OCI-LY3 (cell line): Measurements from ENCODE around the gene HENMT1.
"Not testable (repeated sequence)": the region's sequence is repeated elsewhere in the genome, so short reads cannot be mapped to it uniquely, and the experiment has no call there.

Experiments used
- H2AFZ ChIP-seq: fragments of 200-600, 300-600 bp; shearing (Covaris generic); 2 replicates; pipeline ENCODE4 v1.6.0; 2014; ENCODE audit warnings: antibody characterized with exemption, low read depth, low read length
- H3K27ac ChIP-seq: fragments of 200-600, 300-600 bp; sonication (generic); 2 replicates; pipeline ENCODE4 v1.5.1; 2014; ENCODE audit warnings: mild to moderate bottlenecking, low read length, moderate library complexity, mixed read lengths
- H3K27me3 ChIP-seq: fragments of 200-600, 300-600 bp; sonication (generic); 2 replicates; pipeline ENCODE4 v1.6.1; 2014; ENCODE audit warnings: low read depth, low read length, mixed read lengths
- H3K36me3 ChIP-seq: fragments of 200-600, 300-600 bp; sonication (generic); replicated peaks from 2 replicates; pipeline ENCODE3; 2014; ENCODE audit warnings: low read depth, low read length, mixed read lengths
- H3K4me1 ChIP-seq: fragments of 300-600, 200-600 bp; sonication (generic); 2 replicates; pipeline ENCODE4 v1.6.1; 2014; ENCODE audit warnings: low read length, mixed read lengths
- H3K4me2 ChIP-seq: fragments of 200-600, 300-600 bp; sonication (generic); 2 replicates; pipeline ENCODE4 v1.6.1; 2014; ENCODE audit warnings: low read length, mixed read lengths
- H3K4me3 ChIP-seq: fragments of 300-600, 200-600 bp; sonication (generic); 2 replicates; pipeline ENCODE4 v1.5.1; 2014; ENCODE audit warnings: antibody characterized with exemption, mild to moderate bottlenecking, low read length, moderate library complexity
- H3K79me2 ChIP-seq: fragments of 300-600, 200-600 bp; shearing (Covaris generic); 2 replicates; pipeline ENCODE4 v1.6.1; 2014; ENCODE audit warnings: mild to moderate bottlenecking, low read length, mixed read lengths
- H3K9ac ChIP-seq: fragments of 300-600, 200-600 bp; shearing (Covaris generic); 2 replicates; pipeline ENCODE4 v1.6.0; 2014; ENCODE audit warnings: mild to moderate bottlenecking, low read length, moderate library complexity
- H3K9me3 ChIP-seq: fragments of 200-600, 300-600 bp; shearing (Covaris generic); 2 replicates; pipeline ENCODE4 v1.6.1; 2014; ENCODE audit warnings: low read length, mixed read lengths; ENCODE audit not compliant: insufficient read depth
- H4K20me1 ChIP-seq: fragments of 200-600, 300-600 bp; sonication (generic); 2 replicates; pipeline ENCODE4 v1.6.1; 2016; ENCODE audit warnings: low read length, mixed read lengths; ENCODE audit not compliant: insufficient read depth
- EZH2phosphoT487 ChIP-seq: fragments of 200-600 bp; shearing (Covaris generic); IDR thresholded peaks from 2 replicates; pipeline ENCODE4 v1.6.1; 2018; ENCODE audit warnings: antibody characterized with exemption, mixed run types, low read depth
- TF ChIP-seq, protein P1 (sequence below): fragments of 200-600, 300-600 bp; sonication (generic); IDR thresholded peaks from 2 replicates; pipeline ENCODE4 v1.5.1; 2014; ENCODE audit warnings: antibody characterized with exemption, low read length, low read depth

HENMT1 gene

DNA sequence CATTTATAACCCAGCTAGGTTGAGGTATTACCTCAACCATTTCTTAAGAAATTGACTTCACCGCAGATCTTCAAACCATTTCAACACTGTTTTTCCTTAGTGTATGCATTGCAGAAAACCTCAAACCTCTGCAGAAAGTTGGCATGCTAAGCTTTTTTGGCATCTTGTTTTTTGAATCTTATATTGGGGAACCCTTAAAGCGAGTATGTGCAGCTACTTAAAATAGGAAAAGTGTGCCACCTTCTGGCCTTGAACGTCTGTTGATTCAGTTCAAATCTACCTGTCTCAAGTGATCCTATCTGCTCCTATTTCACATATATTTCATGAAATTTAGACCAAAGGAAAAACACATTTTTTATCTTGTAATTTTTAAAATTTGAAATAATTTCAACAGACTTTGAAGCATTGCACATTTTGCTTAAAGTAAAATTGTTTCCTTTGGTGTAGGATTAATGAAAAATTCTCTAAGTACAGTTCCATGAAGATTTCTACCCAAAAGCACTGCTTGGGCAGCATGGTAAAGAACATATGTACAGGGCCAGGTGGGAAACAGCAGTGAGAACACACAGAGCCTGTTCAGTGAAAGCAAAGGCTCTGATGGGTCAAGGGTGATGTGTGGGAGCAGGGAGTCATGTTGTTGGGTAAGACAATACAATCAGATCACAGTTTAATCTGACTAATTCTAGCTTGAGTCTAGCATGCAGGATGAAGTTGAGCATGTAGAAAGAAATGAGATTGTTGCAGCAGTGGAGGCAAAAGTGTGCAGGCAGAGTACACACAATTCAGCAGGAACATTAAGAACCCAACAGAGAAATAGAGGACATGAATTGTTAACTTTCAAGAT is 17.2 kb downstream of the HENMT1 start:
- H4K20me1 ChIP-seq: no peaks in the 10 kb centered on the region
- no peaks in the 10 kb centered on the region for H3K79me2 ChIP-seq
- no peak for TF ChIP-seq EZH2phosphoT487
- TF ChIP-seq, protein P1, sequence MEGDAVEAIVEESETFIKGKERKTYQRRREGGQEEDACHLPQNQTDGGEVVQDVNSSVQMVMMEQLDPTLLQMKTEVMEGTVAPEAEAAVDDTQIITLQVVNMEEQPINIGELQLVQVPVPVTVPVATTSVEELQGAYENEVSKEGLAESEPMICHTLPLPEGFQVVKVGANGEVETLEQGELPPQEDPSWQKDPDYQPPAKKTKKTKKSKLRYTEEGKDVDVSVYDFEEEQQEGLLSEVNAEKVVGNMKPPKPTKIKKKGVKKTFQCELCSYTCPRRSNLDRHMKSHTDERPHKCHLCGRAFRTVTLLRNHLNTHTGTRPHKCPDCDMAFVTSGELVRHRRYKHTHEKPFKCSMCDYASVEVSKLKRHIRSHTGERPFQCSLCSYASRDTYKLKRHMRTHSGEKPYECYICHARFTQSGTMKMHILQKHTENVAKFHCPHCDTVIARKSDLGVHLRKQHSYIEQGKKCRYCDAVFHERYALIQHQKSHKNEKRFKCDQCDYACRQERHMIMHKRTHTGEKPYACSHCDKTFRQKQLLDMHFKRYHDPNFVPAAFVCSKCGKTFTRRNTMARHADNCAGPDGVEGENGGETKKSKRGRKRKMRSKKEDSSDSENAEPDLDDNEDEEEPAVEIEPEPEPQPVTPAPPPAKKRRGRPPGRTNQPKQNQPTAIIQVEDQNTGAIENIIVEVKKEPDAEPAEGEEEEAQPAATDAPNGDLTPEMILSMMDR: peak; percentile 63
- no peaks in the 10 kb centered on the region for H3K4me1 ChIP-seq
- H3K9ac ChIP-seq: no peak overlapping the region
- H3K4me2 ChIP-seq: no peak overlapping the region
- no peak overlapping the region for H3K27ac ChIP-seq
- H3K4me3 ChIP-seq: no peak overlapping the region
- H2AFZ ChIP-seq: no peak overlapping the region
- H3K36me3 ChIP-seq: no peaks in the 10 kb centered on the region
- no peaks in the 10 kb centered on the region for H3K27me3 ChIP-seq
- H3K9me3 ChIP-seq: no peaks in the 10 kb centered on the region

DNA sequence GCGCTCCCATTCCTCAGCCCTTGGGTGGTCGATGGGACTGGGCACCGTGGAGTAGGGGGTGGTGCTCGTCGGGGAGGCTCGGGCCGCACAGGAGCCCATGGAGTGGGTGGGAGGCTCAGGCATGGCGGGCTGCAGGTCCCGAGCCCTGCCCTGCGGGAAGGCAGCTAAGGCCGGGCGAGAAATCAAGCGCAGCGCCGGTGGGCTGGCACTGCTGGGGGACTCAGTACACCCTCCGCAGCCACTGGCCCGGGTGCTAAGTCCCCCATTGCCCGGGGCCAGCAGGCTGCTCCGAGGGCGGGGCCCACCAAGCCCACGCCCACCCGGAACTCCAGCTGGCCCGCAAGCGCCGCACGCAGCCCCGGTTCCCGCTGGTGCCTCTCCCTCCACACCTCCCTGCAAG is 20.0 kb downstream of the HENMT1 start:
- H3K9me3 ChIP-seq, H2AFZ ChIP-seq, H3K9ac ChIP-seq, H4K20me1 ChIP-seq, H3K27ac ChIP-seq, H3K36me3 ChIP-seq, H3K27me3 ChIP-seq, H3K4me3 ChIP-seq, H3K4me2 ChIP-seq, H3K4me1 ChIP-seq, H3K79me2 ChIP-seq: not testable (repeated sequence)

DNA sequence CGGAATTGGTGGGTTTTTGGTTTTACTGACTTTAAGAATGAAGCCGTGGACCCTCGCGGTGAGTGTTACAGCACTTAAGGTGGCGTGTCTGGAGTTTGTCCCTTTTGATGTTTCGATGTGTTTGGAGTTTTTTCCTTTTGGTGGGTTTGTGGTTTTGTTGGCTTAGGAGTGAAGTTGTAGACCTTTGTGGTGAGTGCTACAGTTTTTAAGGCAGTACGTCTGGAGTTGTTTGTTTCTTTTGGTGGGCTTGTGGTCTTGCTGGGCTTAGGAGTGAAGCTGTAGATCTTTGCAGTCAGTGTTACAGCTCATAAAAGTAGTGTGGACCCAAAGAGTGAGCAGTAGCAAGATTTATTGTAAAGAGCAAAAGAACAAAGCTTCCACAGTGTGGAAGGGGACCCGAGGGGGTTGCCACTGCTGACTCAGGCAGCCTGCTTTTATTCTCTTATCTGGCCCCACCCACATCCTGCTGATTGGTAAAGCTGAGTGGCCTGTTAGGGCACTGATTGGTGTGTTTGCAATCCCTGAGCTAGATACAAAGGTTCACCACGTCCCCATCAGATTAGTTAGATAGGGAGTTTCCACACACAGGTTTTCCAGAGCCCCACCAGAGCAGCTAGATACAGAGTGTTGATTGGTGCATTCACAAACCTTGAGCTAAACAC is 20.9 kb downstream of the HENMT1 start:
- H3K27me3 ChIP-seq: no peaks in the 10 kb centered on the region
- no peak overlapping the region for H3K4me2 ChIP-seq
- H3K9ac ChIP-seq: no peak overlapping the region
- TF ChIP-seq, protein P1: no peak
- TF ChIP-seq EZH2phosphoT487: no peak
- H3K79me2 ChIP-seq: no peaks in the 10 kb centered on the region
- H3K36me3 ChIP-seq: no peaks in the 10 kb centered on the region
- no peak overlapping the region for H3K4me3 ChIP-seq
- H3K9me3 ChIP-seq: no peaks in the 10 kb centered on the region
- H2AFZ ChIP-seq: no peak overlapping the region
- H3K27ac ChIP-seq: no peak overlapping the region
- no peaks in the 10 kb centered on the region for H3K4me1 ChIP-seq
- H4K20me1 ChIP-seq: no peaks in the 10 kb centered on the region

DNA sequence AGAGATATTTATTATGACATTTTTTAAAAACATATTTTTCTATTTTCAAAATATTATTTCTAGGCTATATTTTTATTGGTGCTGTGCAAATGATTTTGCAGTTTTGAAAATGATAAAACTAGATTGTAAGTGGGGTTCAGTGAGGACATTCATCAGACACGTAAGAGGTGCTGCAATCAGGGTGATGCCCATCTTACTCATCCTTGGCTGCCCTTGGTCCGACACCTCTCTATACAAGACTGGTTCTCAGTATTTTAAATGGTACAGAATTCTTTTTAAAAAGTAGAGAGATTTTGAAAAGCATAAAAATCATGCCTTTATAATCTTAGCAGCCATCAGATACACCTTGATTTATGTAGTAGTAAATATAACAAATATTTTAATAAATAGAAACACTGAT is 24.0 kb downstream of the HENMT1 start:
- H3K9ac ChIP-seq: no peak overlapping the region
- no peak overlapping the region for H3K27ac ChIP-seq
- no peaks in the 10 kb centered on the region for H3K4me1 ChIP-seq
- no peaks in the 10 kb centered on the region for H4K20me1 ChIP-seq
- no peaks in the 10 kb centered on the region for H3K9me3 ChIP-seq
- no peak overlapping the region for H3K4me2 ChIP-seq
- TF ChIP-seq, protein P1: no peak
- TF ChIP-seq EZH2phosphoT487: no peak
- no peaks in the 10 kb centered on the region for H3K79me2 ChIP-seq
- no peak overlapping the region for H3K4me3 ChIP-seq
- H3K27me3 ChIP-seq: no peaks in the 10 kb centered on the region
- no peak overlapping the region for H2AFZ ChIP-seq
- H3K36me3 ChIP-seq: no peaks in the 10 kb centered on the region
